AG04449 (cell line): ENCODE results near the gene CCDC183.

Experiments used
- CTCF ChIA-PET: fragments of 350-600 bp; formaldehyde crosslinking; extraction: SDS; loops from one replicate; lab custom pipeline; 2021; ENCODE audit warnings: antibody characterized with exemption; lab: Yijun Ruan, JAX
- POLR2A ChIA-PET: fragments of 400-600, 350-600 bp; formaldehyde crosslinking; extraction: SDS; loops from one replicate; lab custom pipeline; 2020; ENCODE audit warnings: antibody characterized with exemption, inconsistent platforms; lab: Yijun Ruan, JAX
- DNase-seq: peaks from one replicate; pipeline ENCODE4 v3.0.0-alpha.2; 2010; ENCODE audit warnings: low read depth, low spot score
- H3K4me3 ChIP-seq: 2 replicates; pipeline ENCODE4 v1.5.1; 2011; ENCODE audit warnings: low read depth, mild to moderate bottlenecking, control low read depth, low read length
- TF ChIP-seq, protein P1 (sequence below): IDR thresholded peaks from one replicate; pipeline ENCODE4 v1.5.1; 2011; ENCODE audit warnings: mild to moderate bottlenecking, moderate library complexity, low read length, control low read depth, inconsistent platforms; ENCODE audit not compliant: insufficient read depth; ENCODE audit errors: missing control alignments

The CCDC183 gene

DNA sequence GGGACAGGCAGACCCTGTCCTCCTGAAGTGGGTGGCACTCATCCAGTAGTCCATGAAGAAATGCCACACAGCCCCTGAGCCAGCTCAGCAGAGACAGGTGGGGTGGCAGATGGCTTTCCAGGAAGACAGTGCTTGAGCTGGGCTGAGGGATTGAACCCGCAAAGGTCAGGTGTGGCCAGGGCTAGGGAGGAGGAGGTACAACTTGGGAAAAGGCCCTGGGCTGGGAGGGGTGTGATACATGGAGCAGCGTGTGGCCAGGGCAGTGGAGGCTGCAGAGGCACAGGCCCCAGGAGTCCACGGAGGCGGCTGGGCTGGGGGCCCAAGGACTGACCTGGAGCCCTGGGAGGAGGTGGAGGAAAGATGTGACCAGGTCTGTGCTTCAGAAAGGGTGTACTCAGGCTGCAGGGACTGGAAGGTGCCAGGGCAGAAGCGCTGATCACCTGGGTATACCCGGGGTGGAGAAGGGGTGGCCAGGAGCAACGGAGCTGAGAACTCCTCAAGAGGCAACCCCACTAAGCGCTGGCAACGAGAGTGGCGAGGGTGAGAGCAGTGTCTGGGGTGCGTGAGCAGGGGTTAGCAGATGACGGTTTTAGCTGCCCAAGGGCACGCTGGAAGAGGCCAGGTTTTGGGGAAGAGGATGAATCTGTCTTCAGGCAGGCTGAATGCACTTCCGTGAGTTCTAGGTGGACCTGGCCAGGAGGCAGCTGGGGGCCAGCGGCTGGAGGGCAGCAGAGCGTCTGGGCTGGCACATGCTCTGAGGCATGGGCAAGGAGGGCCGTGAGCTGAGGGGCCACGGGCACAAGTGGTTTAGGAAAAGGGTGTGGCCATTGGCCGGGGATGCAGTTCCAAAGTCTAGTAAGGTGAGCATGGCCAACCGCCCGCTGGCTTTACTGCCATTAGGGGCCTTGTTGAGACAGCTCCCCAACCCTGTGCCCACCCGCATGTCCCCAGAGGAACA is 7.7 kb downstream of the CCDC183 start:
- POLR2A ChIA-PET = no interaction called here
- DNase-seq = no peak
- H3K4me3 ChIP-seq = no peak overlapping the region
- CTCF ChIA-PET = interaction anchor here (7.1 kb wide), 1 partner anchor 11 kb away, joined by 69 read pairs; the partner anchor contains the start of gene TMEM141
- TF ChIP-seq, protein P1, sequence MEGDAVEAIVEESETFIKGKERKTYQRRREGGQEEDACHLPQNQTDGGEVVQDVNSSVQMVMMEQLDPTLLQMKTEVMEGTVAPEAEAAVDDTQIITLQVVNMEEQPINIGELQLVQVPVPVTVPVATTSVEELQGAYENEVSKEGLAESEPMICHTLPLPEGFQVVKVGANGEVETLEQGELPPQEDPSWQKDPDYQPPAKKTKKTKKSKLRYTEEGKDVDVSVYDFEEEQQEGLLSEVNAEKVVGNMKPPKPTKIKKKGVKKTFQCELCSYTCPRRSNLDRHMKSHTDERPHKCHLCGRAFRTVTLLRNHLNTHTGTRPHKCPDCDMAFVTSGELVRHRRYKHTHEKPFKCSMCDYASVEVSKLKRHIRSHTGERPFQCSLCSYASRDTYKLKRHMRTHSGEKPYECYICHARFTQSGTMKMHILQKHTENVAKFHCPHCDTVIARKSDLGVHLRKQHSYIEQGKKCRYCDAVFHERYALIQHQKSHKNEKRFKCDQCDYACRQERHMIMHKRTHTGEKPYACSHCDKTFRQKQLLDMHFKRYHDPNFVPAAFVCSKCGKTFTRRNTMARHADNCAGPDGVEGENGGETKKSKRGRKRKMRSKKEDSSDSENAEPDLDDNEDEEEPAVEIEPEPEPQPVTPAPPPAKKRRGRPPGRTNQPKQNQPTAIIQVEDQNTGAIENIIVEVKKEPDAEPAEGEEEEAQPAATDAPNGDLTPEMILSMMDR = no peak

DNA sequence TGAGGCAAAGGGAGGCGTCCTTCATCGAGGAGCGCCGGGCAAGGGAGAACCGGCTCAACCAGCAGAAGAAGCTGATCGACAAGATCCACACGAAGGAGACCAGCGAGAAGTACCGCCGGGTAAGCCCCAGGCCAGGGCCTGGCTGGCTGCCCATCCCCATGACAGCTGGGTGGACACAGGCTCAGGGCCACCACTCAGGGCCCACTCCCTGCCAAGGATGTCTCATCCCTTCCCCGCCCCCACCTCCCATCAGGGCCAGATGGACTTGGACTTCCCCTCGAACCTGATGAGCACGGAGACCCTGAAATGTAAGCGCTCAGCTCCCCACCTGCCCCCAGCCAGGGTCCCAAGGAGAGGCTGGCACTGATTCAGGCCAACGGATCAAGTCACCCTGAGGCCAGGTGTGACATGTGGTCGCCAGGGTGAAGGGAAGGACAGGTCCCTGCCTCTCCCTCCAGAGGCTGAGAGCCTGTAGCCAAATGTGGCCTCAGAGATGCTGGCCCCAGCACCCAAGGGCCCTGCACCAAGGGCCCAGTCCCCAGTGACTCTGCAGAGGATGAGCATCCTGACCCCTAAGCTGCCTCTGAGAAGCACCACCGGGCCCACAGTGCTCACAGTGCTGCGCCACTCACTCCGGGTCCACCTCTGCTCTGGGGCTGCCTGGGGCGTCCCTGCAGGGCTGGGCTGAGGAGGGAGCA is 8.5 kb downstream of the CCDC183 start:
- no peak for DNase-seq
- TF ChIP-seq, protein P1 = no peak
- H3K4me3 ChIP-seq = no peak overlapping the region
- ChIA-PET CTCF (interaction anchor here (7.1 kb wide), 1 partner anchor 12 kb away, joined by 69 read pairs; the partner anchor contains the start of gene TMEM141), POLR2A (no interaction called here)

DNA sequence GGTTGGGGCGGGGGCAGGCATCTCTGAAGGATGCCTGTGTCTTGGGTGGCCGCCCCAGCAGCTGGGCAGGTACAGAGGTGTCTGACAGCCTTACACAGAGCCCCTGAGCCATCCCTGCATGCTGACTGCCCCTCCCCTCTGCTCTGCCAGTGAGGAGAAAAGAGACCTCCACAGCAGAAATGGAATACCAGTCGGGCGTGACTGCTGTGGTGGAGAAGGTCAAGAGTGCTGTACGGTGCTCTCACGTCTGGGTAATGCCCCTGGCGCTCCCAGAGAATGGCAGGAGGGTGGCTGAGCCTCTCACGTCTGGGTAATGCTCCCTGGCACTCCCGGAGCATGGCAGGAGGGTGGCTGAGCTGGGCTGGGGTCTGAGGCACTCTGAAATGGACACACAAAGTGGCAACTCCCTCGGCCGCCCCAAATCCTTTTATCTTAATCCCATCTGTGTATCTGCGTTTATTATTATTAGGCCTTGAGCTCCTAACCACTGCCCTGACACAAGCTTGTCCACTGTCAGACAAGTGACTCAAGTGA is 9.1 kb downstream of the CCDC183 start:
- ChIA-PET CTCF (interaction anchor here (1.5 to 7.1 kb wide), 2 partner anchors 13 to 38 kb away, joined by 5 to 69 read pairs; partner anchors contain the start of genes AJM1 and TMEM141), POLR2A (interaction anchor here (0.6 kb wide), 1 partner anchor 437 kb away, joined by 3 read pairs; no protein-coding TSS in a partner anchor)
- no peak for DNase-seq
- no peak overlapping the region for H3K4me3 ChIP-seq
- TF ChIP-seq, protein P1 = no peak

DNA sequence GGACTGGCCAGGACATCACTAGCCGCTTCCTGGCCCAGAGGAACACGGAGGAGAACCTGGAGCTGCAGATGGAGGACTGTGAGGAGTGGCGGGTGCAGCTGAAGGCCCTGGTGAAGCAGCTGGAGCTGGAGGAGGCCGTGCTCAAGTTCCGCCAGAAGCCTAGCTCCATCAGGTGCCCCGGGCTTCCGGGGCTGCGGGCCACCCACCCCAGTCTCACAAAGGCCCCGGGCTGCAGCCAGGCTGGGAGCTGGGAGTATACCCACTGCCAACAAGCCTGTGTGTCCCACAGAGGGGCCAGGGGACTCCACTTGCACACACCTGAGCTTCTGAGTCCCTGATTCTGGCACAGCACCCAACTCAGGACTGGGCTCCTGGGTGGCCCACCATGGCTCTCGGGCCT is 9.9 kb downstream of the CCDC183 start:
- POLR2A ChIA-PET = interaction anchor here (0.6 to 1.4 kb wide), 2 partner anchors 43 to 437 kb away, joined by 3 read pairs; no protein-coding TSS in a partner anchor
- H3K4me3 ChIP-seq = no peak overlapping the region
- CTCF ChIA-PET = interaction anchor here (1.5 to 7.1 kb wide), 3 partner anchors 14 to 37 kb away, joined by 5 to 69 read pairs (median 5); partner anchors contain the start of genes AJM1 and TMEM141
- no peak for DNase-seq
- TF ChIP-seq, protein P1 = no peak

DNA sequence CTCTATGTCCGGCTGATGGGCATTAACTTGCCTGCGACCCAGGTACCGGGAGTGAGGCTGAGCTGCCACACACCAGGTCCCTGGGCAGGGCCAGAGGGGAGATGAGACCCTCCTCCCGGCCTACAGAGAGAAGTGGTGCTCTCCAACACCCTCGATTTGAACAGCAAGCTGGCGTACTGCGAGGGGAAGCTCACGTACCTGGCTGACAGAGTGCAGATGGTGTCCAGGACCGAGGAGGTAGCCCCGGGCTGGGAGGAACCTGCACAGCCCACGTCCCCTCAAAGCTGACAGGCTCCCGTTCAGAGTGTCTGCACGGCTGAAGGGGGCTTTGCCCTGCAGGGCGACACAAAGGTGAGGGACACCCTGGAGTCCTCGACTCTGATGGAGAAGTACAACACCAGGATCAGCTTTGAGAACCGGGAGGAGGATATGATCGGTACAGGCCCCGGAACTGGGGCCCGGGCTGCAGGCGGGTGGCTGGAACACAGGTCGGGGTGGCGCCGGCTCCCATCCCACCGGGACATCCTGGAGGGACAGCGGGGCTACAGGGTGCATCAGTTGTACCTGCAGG is 10.6 kb downstream of the CCDC183 start:
- TF ChIP-seq, protein P1 = no peak
- no peak for DNase-seq
- CTCF ChIA-PET = interaction anchor here (1.2 to 7.1 kb wide), 7 partner anchors 14 to 240 kb away, joined by 3 to 69 read pairs (median 5); partner anchors contain the start of genes AJM1 and TMEM141
- POLR2A ChIA-PET = interaction anchor here (0.8 to 1.4 kb wide), 2 partner anchors 19 to 42 kb away, joined by 3 read pairs; no protein-coding TSS in a partner anchor
- peak overlapping the region; percentile 78 for H3K4me3 ChIP-seq
